Islet of Langerhans (tissue), 1 donor: ENCODE data around the gene LHB.

Source experiments
- FAIRE-seq: peaks from one replicate; lab custom pipeline; 2011; peaks lifted over from hg19 to GRCh38; lab: Jason Lieb, UNC

LHB gene

GRCh38 chr19:48975947-48976847, 40.7 kb downstream of the LHB start:
- no peak for FAIRE-seq

- no peak for FAIRE-seq
Observed at GRCh38 chr19:48970923-48971395, 45.9 kb downstream of the LHB start.

GRCh38 chr19:48970139-48970766, 46.6 kb downstream of the LHB start:
- FAIRE-seq: no peak

- FAIRE-seq: no peak
Observed at GRCh38 chr19:48969276-48970138, 47.4 kb downstream of the LHB start.

- FAIRE-seq: no peak
Observed at GRCh38 chr19:48968813-48969218, 48.1 kb downstream of the LHB start.

GRCh38 chr19:48968179-48968661, 48.7 kb downstream of the LHB start:
- no peak for FAIRE-seq

- no peak for FAIRE-seq
Observed at GRCh38 chr19:48967346-48968178, 49.3 kb downstream of the LHB start.

- no peak for FAIRE-seq
Observed at GRCh38 chr19:48966541-48967345, 50.1 kb downstream of the LHB start.
